HG03571 (cell line): ENCODE data around the gene CASKIN2.
A peak's percentile ranks its signal among the peaks of the same experiment; 100 is the strongest.

Experiments
- ATAC-seq: cut with Tn5 transposase; IDR thresholded peaks from one replicate; pipeline ENCODE4 v1.9.1; 2021; ENCODE audit not compliant: unreplicated experiment

The CASKIN2 gene, protein sequence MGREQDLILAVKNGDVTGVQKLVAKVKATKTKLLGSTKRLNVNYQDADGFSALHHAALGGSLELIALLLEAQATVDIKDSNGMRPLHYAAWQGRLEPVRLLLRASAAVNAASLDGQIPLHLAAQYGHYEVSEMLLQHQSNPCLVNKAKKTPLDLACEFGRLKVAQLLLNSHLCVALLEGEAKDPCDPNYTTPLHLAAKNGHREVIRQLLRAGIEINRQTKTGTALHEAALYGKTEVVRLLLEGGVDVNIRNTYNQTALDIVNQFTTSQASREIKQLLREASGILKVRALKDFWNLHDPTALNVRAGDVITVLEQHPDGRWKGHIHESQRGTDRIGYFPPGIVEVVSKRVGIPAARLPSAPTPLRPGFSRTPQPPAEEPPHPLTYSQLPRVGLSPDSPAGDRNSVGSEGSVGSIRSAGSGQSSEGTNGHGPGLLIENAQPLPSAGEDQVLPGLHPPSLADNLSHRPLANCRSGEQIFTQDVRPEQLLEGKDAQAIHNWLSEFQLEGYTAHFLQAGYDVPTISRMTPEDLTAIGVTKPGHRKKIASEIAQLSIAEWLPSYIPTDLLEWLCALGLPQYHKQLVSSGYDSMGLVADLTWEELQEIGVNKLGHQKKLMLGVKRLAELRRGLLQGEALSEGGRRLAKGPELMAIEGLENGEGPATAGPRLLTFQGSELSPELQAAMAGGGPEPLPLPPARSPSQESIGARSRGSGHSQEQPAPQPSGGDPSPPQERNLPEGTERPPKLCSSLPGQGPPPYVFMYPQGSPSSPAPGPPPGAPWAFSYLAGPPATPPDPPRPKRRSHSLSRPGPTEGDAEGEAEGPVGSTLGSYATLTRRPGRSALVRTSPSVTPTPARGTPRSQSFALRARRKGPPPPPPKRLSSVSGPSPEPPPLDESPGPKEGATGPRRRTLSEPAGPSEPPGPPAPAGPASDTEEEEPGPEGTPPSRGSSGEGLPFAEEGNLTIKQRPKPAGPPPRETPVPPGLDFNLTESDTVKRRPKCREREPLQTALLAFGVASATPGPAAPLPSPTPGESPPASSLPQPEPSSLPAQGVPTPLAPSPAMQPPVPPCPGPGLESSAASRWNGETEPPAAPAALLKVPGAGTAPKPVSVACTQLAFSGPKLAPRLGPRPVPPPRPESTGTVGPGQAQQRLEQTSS (N-terminal part only)

DNA sequence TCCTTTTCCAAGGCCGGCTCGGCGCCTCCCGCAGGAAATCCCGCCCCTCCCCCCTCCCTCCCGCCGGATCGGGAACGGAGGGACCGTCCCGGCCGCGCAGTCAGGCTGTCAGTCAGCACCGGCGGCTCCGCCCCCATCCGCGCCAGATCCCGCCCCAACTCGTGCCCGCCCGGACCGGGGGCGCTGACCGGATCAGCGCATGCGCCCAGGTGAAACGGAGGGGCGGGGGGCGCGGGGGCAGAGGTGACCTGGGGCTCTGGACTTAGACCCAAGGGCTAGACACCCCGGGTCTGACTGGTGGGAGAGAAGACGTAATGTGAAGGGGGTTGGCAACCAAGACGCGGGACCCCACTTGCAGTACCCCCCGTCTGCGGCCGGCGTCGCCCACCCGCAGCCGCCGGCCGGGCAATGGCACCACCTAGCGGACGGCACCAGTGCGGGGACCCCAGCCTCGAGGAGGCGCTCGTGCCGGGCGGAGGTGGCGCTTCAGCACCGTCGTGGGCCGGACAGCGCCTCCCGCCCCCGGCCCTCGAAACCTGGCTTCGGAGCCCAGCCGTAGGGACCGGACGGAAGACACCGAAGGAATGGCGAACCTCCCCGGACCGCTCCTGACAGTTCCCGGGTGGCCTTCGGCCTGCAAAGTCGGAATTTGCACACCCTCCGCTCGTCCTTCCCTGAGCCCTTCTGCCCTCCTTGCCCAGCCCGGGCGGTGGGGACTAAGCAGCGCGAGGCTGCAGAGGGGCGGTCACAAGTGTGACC is at the start of gene CASKIN2:
Gene CASKIN2 (minus strand): TSS at position 42 of the 759 bp plus-strand sequence. CDS start 1,733 bp downstream, outside the sequence.
- peak; percentile 34 for ATAC-seq

DNA sequence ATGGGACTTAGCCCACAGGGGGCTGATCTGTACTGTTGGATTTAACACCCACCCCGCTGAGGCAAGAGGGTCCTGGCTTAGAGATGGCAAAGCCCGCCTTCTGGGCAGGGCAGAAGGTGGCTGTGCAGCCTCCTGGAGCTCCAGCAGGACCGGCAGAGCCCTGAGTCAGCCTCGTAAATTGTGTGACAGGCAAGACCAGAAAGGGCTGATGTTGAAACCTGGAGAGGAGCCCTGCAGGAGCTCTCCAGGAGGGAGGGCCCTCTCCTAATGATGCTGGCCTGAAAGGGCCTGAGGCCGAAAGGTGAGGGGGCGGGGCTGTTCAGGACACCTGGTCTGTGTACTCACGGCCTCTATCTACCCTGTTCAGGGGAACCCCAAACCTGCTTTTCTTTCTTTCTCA is 49.7 kb upstream of the CASKIN2 start:
- ATAC-seq, result no peak

DNA sequence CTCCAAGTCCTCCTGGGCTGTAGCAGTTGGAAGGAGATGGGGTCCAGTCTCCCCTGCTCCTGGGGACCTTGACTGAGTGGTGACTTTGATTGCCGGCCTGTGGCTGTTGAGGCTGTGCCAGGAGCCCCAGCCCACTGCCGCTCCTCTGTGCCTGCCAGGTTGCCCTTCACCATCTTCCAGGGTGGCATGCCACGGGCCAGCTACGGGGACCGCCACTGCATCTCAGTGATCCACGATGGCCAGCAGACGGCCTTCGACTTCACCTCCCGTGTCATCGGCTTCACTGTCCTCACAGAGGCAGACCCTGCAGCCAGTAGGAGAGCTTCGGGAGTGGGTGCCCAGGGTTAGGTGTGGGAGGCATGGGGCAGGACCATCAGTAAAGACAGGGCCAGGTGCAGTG is 48.9 kb upstream of the CASKIN2 start:
- no peak for ATAC-seq

DNA sequence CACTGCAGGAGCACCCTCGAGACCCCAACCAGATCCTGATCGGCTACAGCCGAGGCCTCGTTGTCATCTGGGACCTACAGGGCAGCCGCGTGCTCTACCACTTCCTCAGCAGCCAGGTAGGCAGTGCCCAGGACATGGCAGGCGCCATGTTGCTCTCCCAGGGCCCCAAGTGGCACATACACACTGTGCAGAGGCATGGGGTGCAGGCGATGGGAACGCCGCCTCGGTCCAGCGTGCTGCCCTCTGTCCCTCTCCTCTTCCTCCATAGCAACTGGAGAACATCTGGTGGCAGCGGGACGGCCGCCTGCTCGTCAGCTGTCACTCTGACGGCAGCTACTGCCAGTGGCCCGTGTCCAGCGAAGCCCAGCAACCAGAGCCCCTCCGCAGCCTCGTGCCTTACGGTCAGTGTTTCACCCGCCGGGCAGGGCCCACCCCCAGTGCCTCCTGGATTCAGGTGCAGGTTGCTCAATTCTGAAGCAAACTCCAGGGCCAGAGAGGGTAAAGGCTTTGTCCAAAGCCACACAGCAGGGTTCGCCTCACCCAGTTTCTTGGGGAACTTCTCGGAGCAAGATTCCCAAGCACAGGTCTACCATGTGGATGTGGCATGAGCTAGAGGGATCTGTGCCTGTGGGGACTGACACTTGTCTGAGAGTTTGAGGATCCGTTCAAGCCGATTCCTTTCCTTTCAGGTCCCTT is 47.9 kb upstream of the CASKIN2 start:
- no peak for ATAC-seq

DNA sequence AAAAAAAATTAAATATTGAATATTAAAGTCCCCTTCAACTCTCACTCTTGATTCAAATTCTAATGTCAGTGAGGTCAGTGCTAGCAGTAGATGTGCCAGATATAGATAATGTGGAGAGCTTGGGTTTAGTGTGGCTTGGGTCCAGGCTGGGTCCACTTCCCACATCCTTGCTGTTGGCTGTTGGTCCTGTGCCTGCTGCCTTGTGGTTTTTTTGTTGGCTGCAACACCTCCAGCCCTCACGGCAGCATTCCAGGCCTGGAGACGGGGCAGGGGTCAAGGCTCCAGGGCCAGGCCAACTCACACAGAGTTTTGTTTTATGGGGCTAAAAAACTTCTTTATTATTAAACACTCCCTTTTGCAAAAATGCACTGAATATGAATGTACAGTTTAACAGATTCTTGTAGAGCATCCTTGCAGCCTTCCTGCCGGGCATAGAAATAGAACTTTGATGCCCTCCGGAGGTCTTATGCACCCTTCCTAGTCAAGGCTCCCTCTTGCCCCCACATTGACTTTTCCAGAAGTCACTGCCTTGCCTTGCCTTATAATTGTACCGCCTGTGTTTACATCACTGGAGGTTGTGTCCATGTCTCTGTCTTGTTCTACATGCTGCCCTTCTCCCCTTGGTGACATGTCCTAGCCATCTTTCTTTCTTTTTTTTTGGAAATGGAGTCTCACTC is 46.7 kb upstream of the CASKIN2 start:
- no peak for ATAC-seq

DNA sequence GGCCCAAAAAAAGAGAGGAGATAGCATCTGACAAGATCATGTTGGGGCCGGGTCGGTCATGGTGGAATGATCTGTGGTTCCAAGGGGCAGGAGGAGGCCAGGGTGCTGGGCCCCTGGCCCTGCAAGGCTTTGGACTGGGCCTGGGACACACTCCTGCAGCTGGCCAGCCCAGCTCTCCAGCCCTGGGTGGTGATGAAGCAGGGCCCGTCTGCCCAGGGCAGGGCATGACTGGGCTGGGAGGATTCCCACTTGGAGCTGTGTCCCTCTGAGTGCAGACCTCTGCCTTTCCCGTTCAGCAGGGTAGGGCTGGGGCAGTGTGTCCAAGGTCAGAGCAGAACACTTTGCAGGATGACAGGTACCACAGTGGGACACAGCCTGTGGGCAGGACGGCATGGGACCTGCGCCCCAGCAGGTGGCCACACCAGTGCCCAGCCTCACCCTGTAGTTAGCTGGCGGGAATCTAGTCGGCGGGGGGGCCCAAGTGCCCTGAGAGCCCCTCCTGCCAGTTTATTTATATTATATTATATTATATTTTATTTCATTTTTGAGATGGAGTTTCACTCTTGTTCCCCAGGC is 44.7 kb upstream of the CASKIN2 start:
- ATAC-seq, result no peak

DNA sequence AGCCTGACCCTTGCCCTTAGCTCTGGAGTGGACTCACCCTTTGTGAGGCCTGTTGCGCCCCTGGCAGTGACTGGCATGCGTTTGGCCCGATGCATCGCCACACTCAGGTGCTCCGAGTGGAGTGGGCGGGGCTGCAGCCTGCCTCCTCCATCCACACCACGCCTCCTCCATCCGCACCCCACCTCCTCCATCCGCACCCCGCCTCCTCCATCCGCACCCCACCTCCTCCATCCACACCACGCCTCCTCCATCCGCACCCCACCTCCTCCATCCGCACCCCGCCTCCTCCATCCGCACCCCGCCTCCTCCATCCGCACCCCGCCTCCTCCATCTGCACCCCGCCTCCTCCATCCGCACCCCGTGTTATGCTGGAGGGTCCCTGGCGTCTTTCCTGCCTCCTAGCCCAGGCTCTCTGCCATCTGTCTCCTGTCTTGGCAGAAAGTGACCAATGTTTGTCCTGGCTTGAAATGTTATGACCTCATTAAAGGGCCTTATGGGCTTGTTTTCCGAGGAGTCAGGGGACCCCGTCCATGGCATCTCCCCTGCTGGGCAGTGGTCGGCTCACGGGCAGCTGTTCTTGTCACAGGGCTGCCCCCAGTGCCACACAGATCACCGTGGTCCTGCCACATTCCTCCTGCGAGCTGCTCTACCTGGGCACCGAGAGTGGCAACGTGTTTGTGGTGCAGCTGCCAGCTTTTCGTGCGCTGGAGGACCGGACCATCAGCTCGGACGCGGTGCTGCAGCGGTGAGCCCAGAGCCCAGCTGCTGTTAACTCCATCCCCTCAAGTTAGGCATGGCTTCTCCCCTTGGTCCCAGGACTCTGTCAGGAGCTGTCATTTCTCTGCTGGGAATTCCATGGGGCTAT is 43.6 kb upstream of the CASKIN2 start:
- ATAC-seq, result no peak

DNA sequence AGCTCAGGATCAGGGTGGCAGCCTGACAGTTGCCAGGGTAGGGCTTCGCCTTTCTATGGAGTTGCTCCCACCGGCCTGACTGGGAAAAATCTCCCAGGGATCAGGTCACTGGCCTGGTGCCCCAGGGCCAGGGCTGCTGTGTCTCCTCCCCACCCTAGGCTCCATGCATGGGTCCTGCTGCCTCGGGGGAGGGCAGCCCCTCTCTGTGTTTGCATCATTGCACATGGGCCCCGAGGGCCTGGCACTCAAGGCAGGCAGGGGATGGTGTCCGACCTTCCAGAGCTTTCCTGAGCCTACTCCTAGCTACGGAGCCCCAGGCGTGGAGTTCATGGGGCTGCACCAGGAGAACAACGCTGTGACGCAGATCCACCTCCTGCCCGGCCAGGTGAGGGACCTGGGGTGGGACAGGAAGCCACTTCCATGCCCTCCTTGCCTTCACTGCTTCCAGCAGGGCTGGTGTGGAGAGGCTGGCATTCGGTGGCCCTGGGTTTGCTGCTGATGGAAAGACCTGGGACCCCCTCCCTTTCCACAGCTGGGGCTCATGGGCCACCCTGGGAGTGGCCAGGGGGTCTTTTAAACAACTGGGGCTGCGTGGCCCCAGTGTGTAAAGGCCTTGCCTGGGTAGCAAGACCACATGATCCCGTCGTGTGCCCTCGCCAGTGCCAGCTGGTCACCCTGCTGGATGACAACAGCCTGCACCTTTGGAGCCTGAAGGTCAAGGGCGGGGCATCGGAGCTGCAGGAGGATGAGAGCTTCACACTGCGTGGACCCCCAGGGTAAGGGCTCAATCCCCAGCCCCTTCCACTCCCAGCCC is 42.7 kb upstream of the CASKIN2 start:
- ATAC-seq, result no peak

DNA sequence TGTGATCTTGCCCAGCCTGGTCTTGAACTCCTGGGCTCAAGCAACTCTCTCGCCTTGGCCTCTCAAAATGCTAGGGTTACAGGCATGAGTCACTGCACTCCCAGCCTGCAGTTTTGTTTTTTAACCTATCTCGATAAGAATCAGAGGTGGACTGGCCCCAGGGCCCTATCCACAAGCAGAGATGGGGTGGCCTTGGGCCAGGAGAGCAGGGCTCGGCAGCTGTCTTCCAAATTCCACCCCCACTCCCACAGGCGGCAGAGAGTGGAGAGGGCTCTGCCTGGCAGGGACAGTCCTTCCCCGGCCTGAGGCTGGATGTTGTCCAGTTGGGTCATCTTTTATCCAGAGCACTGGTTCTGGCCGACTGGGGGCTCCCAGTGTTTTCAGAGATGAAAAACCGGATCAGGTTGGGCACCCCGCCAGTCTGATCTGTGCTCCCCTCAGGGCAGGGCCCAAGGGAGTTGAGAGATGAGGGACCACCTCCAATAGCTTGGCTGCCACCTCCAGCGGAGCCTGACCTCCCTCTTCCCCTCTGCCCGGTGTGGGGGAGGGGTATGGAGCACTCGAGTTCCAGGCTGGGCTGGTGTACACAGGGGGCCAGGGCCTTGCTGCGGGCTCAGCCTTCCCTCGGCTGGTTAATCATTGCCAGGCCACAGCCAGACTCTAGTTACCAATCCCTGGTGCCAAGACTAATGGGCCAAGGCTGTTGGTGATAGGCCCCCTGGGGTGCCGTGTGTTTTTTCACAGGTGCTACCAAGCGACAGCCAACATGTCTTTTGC is 41.9 kb upstream of the CASKIN2 start:
- ATAC-seq, result no peak

DNA sequence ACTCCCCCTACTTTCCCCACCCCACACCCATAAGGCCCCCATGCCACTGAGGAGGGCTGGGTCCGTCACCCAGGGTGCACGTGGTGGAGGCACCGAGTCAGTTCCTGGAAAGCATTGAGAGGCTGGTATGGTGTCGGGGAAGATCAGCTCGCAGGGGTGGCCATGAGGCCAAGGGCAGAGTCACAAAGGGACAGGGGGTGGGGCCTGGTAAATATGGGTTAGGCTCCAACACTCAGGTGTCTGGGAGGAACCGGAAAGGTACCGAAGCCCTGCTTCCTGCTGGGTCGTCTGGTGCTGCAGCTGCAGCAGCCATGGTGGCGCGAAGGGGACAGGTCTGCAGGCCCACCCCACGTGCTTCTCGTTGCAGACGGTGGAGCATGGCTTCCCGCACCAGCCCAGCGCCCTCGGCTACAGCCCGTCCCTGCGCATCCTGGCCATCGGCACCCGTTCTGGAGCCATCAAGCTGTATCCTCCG is 40.4 kb upstream of the CASKIN2 start:
- no peak for ATAC-seq

DNA sequence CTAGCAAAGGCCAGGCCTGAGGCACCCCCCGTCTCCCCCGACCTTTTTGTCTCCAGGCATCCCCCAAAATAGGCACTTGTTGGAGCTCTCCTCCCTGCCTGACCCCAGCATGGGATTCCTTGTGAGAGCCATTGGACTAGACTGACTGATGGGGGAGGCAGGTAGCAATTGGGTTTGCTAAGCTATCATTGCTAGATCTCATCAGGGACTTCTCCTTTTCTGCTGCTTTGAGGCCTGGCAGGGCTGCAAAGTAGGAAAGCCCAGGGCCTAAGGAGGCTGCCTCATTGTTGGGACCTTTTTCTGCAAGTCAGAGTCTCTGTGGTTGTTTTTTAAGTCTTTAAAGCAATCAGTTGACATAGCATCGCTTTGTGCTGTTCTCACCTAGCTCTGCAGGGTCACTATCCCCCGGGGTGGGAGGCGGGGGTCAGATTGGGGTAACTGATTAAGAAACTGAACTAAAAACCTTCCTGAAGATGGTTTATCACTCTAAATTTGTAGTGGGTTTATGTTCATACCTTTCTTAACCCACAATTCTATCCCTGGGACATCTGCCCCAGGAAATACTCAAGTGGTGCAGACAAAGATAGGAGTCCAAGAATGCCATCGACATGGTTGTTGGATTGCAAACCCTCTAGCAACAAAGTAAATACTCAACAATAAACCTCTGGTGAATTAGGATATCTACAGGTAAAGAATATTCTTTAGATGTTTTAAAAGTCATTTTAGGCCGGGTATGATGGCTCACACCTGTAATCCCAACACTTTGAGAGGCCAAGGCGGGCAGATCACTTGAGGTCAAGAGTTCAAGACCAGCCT is 38.2 kb upstream of the CASKIN2 start:
- ATAC-seq, result no peak

DNA sequence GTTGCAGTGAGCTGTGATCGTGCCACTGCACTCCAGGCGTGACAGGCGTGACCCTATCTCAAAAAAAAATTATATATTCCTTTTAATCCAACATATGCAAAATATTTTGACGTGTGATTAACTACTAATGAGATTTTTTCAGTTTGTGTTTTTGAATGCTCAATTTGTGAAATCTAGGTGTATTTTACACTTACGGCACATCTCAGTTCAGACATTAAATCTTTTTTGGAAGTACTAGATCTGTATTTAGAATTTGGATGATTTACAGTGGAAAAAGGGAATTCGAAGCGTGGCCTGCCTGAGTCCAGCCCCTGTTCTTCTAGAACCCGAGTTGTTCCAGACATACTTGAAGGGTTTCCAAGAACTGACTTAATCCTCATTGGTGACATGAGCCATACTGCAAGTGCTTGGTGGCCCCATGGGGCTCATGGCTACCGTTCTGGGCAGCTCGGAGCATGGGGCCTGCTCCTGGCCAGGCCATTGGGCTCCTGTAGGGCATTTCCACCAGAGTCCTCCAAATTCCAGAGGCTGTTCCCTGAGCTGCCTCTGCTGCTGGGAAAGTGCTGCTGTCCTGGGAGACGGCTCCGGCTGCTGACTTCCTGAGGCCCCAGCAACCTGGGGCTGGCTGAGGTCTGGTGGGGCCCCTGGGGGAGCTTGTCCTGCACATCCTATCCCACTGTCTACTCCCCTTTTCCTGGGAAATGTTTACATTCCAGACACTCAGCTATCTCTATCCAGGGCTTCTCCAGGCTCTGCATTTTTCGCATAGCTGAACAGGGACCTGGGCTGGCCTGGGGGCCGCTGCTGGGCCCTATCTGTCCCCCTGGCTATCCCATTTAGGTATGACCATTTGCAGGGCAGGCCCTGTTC is 37.3 kb upstream of the CASKIN2 start:
- ATAC-seq, result no peak

DNA sequence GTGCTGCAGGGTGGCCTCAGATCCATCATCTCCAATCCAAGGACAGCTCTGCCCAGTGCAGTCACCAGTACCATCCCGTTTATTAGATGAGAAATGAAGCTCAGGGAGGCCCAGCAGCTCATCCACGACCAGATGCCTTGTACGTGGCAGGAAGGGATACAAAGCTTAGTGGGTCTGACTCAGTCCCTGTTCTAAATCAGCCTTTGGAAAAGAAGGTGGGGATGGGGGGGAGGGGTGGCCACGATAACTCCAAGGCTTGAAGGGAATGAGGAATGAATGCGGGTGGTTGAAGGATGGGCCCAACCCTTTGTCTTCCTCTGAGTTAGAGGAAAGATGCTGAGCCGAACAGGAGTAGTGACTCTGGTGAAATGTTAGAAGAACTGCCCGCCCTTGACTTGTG is 35.9 kb upstream of the CASKIN2 start:
- no peak for ATAC-seq

DNA sequence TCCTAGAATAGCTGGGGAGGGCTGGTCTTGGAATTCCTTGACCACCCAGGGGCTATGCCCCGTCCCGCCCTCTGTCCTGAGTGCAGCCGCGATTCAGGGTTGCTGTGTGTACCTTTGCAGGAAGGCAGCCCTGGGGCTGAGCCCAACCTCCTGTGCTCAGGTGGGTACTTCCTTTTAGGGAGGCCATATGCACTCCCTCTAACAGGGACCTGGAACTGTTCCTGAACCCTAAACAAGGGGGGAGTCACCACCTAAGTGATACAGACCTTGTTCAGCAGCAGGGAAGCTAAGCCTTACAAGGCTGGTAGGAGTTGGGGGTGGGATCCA is 34.8 kb upstream of the CASKIN2 start:
- no peak for ATAC-seq
